Keratinocyte (primary cell): ENCODE results near the gene MFAP2. TPM values are rescaled to one million over a fixed set of nuclear protein-coding genes. Genes with fewer than 3 reads are reported as not detected.

Experiments
- DNase-seq: peaks from one replicate; pipeline ENCODE4 v3.0.0-alpha.2; 2011; ENCODE audit warnings: low read depth, missing footprints, low spot score
- FAIRE-seq: peaks from 2 replicates; lab custom pipeline; 2011; peaks lifted over from hg19 to GRCh38; lab: Jason Lieb, UNC
- H2AFZ ChIP-seq: 2 replicates; pipeline ENCODE4 v1.6.0; 2012; ENCODE audit warnings: low read length, control low read depth, inconsistent platforms; ENCODE audit not compliant: control insufficient read depth
- H3K27ac ChIP-seq: 2 replicates; pipeline ENCODE4 v1.5.1; 2011; ENCODE audit warnings: low read length; ENCODE audit not compliant: control insufficient read depth, insufficient read depth
- H3K27me3 ChIP-seq: 3 replicates; pipeline ENCODE4 v1.6.0; 2011; ENCODE audit warnings: low read length; ENCODE audit not compliant: control insufficient read depth, insufficient read depth; ENCODE audit errors: extremely low read depth
- H3K36me3 ChIP-seq, 2 experiments: 2 replicates in 1 of 2; 3 replicates in 1 of 2; pipeline ENCODE4 v1.5.1; 2011; ENCODE audit warnings: low read length in 2 of 2, mild to moderate bottlenecking in 1 of 2; ENCODE audit not compliant: control insufficient read depth in 2 of 2, insufficient read depth in 2 of 2; ENCODE audit errors: extremely low read depth in 1 of 2
- H3K4me1 ChIP-seq: 3 replicates; pipeline ENCODE4 v1.5.1; 2011; ENCODE audit warnings: low read length; ENCODE audit not compliant: control insufficient read depth, insufficient read depth; ENCODE audit errors: extremely low read depth
- H3K4me2 ChIP-seq: 3 replicates; pipeline ENCODE4 v1.6.0; 2011; ENCODE audit warnings: low read depth, low read length; ENCODE audit not compliant: control insufficient read depth, insufficient read depth; ENCODE audit errors: extremely low read depth
- H3K4me3 ChIP-seq, 3 experiments: fragments of 200-600 bp in 1 of 3; sonication (generic) in 1 of 3; 2 replicates in 2 of 3; 3 replicates in 1 of 3; pipeline ENCODE4 v1.5.1; 2011 to 2016; ENCODE audit warnings: low read length in 3 of 3, mild to moderate bottlenecking in 3 of 3, control low read depth in 2 of 3, inconsistent platforms in 1 of 3, low read depth in 1 of 3, mixed read lengths in 1 of 3, mixed run types in 1 of 3, moderate library complexity in 1 of 3; ENCODE audit not compliant: control insufficient read depth in 2 of 3, insufficient read depth in 2 of 3; ENCODE audit errors: extremely low read depth in 1 of 3
- H3K79me2 ChIP-seq: 2 replicates; pipeline ENCODE4 v1.6.0; 2012; ENCODE audit warnings: low read length; ENCODE audit not compliant: control insufficient read depth, insufficient read depth
- H3K9ac ChIP-seq: 3 replicates; pipeline ENCODE4 v1.6.0; 2011; ENCODE audit warnings: low read length; ENCODE audit not compliant: control insufficient read depth, insufficient read depth; ENCODE audit errors: extremely low read depth
- H3K9me1 ChIP-seq: 3 replicates; pipeline ENCODE4 v1.6.0; 2011; ENCODE audit warnings: low read length; ENCODE audit not compliant: control insufficient read depth, insufficient read depth; ENCODE audit errors: extremely low read depth
- H3K9me3 ChIP-seq: 2 replicates; pipeline ENCODE4 v1.5.1; 2012; ENCODE audit warnings: low read depth, low read length; ENCODE audit not compliant: control insufficient read depth
- H4K20me1 ChIP-seq: 3 replicates; pipeline ENCODE4 v1.6.0; 2011; ENCODE audit warnings: low read length; ENCODE audit not compliant: control insufficient read depth, insufficient read depth; ENCODE audit errors: extremely low read depth
- EZH2 ChIP-seq: IDR thresholded peaks from one replicate; pipeline ENCODE4 v1.6.1; 2012; ENCODE audit warnings: inconsistent platforms, mild to moderate bottlenecking, low read length, moderate library complexity
- dilution Hi-C: fragments of 300-500 bp; cut with MboI; formaldehyde crosslinking; loops from one replicate; pipeline ENCODE4 v1.7.0; 2020; ENCODE audit warnings: low sequenced_read_pairs; ENCODE audit not compliant: extremely low pct_ligation_motif_present
- polyA plus RNA-seq, 5 experiments: library from polyadenylated mRNA; depleted of rRNA in 3 of 5; stranded (reverse) in 3 of 5; stranded (forward) in 1 of 5; unstranded in 1 of 5; fragments of >200 nt; gene quantifications; 1 replicate in 1 of 5; 2 replicates in 3 of 5; 3 replicates in 1 of 5; pipeline versions ENCODE4 v1.2.1 to v1.2.3, GENCODE V29; 2011 to 2012; ENCODE audit warnings: missing spikeins in 2 of 5, low read depth in 1 of 5, low replicate concordance in 1 of 5
- TF ChIP-seq, protein P1 (sequence below), 3 experiments: IDR thresholded peaks in 1 of 3; conservative IDR thresholded peaks in 1 of 3; optimal IDR thresholded peaks in 1 of 3; 2 replicates in 2 of 3; 3 replicates in 1 of 3; pipeline versions ENCODE3 to v1.5.1; 2011; ENCODE audit warnings: low read length in 3 of 3, mild to moderate bottlenecking in 3 of 3, moderate library complexity in 2 of 3, control low read depth in 1 of 3, inconsistent platforms in 1 of 3; ENCODE audit not compliant: insufficient read depth in 2 of 3; ENCODE audit errors: extremely low read depth in 1 of 3

MFAP2 gene
- polyA plus RNA-seq, 1 donor (not counting 4 experiments of a cell fraction or from before 2014, with no cell fraction given): 34.6 TPM

DNA sequence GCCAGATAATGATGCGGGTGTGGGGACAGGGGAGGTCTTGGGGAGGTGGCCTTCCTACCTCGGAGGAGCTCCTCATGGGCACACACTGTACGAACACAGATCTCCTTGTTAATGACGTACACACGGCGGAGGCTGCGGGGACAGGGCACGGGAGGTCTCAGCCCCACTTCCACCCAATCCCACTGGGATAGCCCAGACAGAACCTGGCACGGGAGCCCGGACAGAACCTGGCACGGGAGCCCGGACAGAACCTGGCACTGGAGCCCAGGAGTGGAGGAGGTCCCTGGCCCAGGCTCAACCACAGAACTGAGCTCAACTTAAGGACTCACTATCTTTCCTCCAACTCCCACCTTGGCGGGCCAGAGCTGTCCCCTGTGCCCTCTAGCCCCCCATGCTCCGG, 5.2 kb downstream of the MFAP2 start:
- Histone ChIP-seq H3K27ac (no peak overlapping the region), H3K27me3 (no peaks in the 10 kb centered on the region), H2AFZ (no peak overlapping the region), H3K4me1 (peaks cover 19% of the 10 kb centered on the region), H3K4me3 (no peak overlapping the region), H3K4me2 (no peak overlapping the region), H3K9ac (no peak overlapping the region), H4K20me1 (no peaks in the 10 kb centered on the region), H3K9me3 (no peaks in the 10 kb centered on the region), H3K36me3 (peaks cover 9 to 17% of the 10 kb centered on the region in 2 experiments), H3K9me1 (no peaks in the 10 kb centered on the region), H3K79me2 (peaks cover 25% of the 10 kb centered on the region)
- FAIRE-seq: no peak
- TF ChIP-seq EZH2: no peak
- TF ChIP-seq, protein P1, sequence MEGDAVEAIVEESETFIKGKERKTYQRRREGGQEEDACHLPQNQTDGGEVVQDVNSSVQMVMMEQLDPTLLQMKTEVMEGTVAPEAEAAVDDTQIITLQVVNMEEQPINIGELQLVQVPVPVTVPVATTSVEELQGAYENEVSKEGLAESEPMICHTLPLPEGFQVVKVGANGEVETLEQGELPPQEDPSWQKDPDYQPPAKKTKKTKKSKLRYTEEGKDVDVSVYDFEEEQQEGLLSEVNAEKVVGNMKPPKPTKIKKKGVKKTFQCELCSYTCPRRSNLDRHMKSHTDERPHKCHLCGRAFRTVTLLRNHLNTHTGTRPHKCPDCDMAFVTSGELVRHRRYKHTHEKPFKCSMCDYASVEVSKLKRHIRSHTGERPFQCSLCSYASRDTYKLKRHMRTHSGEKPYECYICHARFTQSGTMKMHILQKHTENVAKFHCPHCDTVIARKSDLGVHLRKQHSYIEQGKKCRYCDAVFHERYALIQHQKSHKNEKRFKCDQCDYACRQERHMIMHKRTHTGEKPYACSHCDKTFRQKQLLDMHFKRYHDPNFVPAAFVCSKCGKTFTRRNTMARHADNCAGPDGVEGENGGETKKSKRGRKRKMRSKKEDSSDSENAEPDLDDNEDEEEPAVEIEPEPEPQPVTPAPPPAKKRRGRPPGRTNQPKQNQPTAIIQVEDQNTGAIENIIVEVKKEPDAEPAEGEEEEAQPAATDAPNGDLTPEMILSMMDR (optimal IDR thresholded peaks at IDR 0.05 in 1 of 3, IDR thresholded peaks at IDR 0.05 in 1 of 3, conservative IDR thresholded peaks at IDR 0.05 in 1 of 3; ENCODE audit: extremely low read depth in 1 of 3, insufficient read depth in 2 of 3, low read length in 3 of 3): no peak
- DNase-seq: no peak
- dilution Hi-C loops: no loop called here

DNA sequence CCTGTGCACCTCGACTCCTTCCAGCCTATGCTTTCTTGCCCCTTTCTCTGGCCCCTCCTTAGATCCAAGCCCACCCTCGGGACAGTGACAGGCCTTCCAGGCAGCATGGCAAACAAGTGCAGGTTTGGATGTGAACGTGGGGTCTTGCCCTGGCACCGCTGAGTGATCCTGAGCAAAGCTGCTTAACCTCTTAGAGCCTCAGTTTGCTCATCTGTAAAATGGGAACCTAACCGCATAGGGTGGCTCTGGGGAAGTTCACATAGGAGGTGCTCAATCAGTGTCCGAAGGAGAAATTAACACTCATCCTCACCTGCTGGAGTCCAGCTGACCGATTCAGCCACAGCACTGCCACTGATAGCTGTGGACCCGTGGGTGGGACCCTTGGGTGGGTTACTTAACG, 7.2 kb downstream of the MFAP2 start:
- TF ChIP-seq EZH2: no peak
- TF ChIP-seq, protein P1 (optimal IDR thresholded peaks at IDR 0.05 in 1 of 3, IDR thresholded peaks at IDR 0.05 in 1 of 3, conservative IDR thresholded peaks at IDR 0.05 in 1 of 3; ENCODE audit: extremely low read depth in 1 of 3, insufficient read depth in 2 of 3, low read length in 3 of 3): no peak
- H3K79me2 ChIP-seq: peaks cover 9% of the 10 kb centered on the region
- no peak overlapping the region for H3K9ac ChIP-seq
- no peak for DNase-seq
- no peak overlapping the region for H2AFZ ChIP-seq
- H3K27ac ChIP-seq: no peak overlapping the region
- H3K36me3 ChIP-seq: peaks cover 8 to 13% of the 10 kb centered on the region in 2 experiments
- dilution Hi-C loops: no loop called here
- H3K4me2 ChIP-seq: no peak overlapping the region
- H3K9me1 ChIP-seq: no peaks in the 10 kb centered on the region
- H3K4me1 ChIP-seq: peaks cover 7% of the 10 kb centered on the region
- FAIRE-seq: no peak
- no peak overlapping the region for H3K4me3 ChIP-seq
- no peaks in the 10 kb centered on the region for H4K20me1 ChIP-seq
- H3K27me3 ChIP-seq: no peaks in the 10 kb centered on the region
- no peaks in the 10 kb centered on the region for H3K9me3 ChIP-seq
